Activated naive CD8-positive, alpha-beta T cell treated with anti-CD3 and anti-CD28 coated beads, Interleukin-2, amount 50 U/mL, for 16 hours (primary cell): ENCODE measurements around the gene PRRG4.
"Not testable (repeated sequence)": the region's sequence is repeated elsewhere in the genome, so short reads cannot be mapped to it uniquely, and the experiment has no call there.

Experiments
- DNase-seq: peaks from one replicate; pipeline ENCODE4 v3.0.0-alpha.2; 2020; ENCODE audit warnings: low read depth, low spot score

Gene PRRG4

DNA sequence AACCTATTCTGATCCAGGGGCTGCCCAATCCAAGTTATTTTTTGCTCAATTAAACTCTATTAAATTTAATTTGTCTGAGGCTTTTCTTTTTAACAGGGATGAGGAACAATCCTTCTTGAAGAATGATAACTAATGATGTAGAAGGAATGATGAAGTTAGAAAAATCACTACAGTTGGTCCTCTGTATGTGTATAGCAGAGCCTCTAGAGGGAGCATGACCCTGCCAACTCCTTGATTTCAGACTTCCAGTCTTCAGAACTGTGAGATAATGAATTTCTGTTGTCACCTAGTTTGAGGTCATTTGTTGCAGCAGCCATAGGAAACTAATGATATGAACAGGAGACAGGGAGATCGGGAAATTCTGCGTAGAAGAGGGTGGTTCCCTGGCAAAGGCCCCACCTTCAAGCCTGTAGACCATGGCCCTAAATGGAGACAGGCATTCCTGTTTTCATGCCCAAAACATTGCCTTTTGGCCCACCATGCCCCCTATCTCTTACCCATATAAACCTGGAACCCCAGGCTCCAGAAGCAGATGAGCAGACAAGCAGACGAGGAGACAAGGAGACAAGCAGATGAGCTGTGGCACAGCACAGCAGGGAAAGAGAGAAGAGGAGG, 55.1 kb downstream of the PRRG4 start:
- DNase-seq = no peak

DNA sequence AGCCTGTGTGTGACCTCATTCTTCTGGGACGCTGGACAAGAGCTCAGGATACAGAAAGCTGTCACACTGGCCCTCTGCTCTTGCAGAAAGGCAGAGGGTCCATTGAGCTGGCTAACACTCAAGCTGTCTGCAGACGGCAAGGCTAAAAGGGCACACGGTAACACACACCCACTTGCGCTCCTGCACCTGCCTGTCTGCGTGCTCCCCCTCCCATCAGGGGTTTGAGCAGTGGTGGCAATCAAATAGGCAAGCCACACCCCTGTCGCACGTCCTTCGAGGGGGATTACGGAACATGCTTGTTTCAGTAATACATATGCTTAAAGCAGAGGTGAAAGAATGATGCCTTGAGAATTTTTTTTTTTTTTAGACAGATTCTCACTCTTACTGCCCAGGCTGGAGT, 55.8 kb downstream of the PRRG4 start:
- DNase-seq = no peak

DNA sequence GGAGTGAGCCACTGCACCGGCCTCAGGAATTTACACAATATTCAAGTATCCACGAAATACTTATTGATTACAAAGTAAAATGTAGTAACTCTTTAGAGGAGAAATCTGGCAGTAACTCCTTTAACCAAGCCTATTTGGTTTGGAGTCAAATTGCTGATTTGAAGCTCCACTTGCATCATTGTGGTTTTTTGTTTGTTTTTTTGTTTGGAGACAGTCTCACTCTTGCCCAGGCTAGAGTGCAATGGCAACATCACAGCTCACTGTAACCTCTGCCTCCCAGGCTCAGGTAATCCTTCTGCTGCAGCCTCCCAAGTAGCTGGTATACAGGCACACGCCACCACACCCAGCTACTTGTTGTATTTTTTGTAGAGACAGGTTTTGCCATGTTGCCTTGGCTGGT, 56.5 kb downstream of the PRRG4 start:
- no peak for DNase-seq

DNA sequence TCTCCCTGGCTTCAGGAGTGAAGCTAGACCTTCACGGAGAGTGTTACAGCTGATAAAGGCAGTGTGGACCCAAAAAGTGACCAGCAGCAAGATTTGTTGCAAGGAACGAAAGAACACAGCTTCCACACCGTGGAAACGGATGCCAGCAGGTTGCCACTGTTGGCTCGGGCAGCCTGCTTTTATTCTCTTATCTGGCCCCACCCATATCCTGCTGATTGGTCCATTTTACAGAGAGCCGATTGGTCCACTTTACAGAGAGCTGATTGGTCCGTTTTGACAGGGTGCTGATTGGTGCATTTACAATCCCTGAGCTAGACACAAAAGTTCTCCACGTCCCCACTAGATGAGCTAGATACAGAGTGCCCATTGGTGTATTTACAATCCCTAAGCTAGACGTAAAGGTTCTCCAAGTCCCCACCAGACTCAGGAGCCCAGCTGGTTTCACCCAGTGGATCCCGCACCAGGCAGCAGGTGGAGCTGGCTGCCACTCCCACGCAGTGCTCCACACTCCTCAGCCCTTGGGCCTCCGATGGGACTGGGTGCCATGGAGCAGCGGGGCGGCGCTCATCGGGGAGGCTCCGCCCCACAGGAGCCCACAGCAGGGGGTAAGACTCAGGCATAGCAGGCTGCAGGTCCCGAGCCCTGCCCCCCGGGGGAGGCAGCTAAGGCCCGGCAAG, 58.1 kb downstream of the PRRG4 start:
- DNase-seq = not testable (repeated sequence)

DNA sequence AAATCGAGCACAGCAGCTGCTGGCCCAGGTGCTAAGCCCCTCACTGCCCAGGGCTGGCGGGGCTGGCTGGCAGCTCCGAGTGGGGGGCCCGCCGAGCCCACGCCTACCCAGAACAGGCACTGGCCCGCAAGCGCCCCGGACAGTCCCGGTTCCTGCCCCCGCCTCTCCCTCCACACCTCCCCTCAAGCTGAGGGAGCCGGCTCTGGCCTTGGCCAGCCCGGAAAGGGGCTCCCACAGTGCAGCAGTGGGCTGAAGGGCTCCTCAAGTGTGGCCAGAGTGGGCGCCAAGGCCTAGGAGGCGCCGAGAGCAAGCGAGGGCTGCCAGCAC, 58.6 kb downstream of the PRRG4 start:
- not testable (repeated sequence) for DNase-seq

DNA sequence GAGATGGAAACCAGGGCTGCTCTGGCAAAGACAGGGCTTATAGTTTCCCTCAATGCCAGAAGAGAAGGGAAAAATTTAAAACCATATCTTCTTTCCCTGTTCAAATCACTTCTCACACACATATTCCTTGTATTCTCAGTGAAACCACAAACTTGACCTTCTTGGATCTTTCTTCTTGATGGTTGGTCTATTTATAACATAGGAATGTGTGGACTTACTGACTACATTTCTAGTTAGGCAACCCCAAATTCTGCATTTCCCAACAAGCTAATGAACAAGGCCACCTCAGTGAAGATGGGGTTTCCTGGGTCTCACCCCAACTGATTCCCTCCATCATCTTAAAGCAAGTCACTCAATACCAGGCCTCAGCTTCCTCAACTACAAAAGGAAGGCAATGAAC, 59.1 kb downstream of the PRRG4 start:
- DNase-seq = no peak

DNA sequence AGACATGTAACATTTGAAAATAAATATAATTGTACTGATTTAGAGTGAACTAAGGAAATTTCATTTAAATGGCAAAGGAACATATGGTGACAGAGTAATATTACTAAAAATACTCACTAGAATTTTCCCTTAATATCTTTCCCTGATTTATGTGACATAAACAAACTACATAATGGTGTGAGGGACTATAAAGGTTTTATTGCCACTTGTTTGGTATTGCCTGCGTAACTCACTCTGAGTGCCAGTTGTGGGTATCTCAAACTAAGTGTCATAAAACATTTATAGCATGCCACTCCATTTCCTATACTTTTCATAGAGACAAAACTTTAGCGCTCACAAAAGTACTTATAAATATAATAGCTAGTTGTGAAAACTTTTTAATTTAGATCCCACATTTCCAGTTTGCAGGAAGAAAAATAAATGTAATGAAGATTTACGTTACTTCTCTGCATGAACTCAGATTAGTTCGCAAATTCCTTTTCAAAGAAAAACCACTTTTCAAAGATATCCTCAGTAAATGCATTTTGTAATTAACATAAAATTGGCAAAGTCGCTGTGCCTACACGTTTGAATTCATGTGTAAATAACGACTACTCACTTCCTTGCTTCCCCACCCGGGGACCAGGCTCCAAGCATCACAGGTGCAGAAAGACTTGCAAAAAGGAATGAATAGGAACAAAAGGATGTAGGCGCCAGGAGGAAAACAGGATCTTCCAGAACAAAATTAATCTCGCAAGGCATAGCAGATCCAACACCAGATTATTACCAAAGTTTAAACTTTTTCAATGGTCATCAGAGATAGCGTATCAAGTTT, 61.3 kb downstream of the PRRG4 start:
- DNase-seq = no peak

DNA sequence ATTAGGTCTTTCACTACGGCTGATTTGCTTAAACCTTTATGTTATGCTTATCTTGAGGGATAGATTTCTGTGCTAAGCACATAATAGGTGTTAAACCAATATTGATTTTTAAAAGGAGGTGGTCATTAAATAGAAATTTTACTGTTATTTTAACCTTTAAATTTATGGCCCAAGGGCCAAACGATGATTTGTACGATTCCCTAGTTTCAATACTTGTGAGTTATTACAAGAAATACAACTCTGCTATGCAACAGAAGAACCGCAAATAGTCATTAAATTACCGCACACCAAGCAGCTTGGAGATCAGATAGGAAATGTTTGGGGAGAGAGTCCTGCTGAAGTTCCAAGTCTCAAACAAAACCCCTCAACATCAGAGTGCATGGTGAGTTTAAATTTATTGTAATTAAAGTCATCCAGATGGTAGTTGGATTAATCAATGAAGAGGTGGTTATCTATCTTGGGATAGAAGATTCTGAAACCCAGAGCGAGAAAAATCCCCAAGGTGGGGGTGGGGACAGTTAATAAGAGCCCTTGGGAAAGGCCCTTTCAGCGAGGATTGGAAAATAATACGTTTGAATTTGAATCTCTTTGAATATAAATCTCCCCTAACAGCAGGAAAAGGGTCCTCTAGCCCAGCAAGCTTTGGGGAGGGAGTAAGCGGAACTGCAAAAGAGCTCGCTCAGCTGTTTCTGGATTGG, 62.1 kb downstream of the PRRG4 start:
- no peak for DNase-seq

DNA sequence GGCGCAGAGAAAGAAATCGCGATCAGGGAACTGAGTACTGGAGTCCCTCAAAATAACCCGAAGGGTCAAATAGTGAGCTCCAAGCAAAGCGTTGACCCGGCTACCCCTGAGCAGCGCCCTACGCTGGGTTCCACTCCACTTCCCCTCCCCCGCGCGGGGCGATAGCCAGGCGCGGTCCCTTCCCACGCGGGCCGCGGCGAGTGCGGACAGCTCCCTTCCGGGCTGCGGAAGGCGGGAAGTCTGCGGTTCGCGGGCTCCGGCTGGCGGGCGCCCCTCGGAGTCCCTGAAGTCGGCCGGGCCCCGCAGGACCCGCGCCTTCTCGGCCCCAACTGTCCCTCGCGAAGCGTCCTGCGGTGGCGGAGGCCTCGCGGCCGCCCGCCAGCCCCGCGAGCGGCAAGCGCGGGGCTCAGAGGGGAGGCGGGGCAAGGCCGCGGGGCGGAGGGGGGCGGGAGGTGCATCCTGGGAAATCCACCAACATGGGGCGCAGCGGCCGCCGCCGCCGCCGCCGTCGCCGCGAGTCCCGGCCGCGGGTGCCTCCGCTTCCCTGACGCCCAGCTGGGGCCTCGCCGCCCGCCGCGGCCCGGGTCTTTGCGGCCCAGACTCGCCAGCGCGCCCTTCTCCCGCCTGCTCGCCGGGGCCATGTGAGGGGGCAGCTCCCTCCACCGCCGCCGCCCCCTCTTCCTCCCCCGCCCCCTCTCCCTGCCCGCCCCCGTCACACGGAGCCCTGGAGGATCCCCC, 62.8 kb downstream of the PRRG4 start, which contains the start of gene QSER1:
QSER1 (plus strand) TSS at position 457 of the 738 bp plus-strand sequence. CDS start 315 bp downstream, outside the sequence.
- DNase-seq = peak; percentile 49

DNA sequence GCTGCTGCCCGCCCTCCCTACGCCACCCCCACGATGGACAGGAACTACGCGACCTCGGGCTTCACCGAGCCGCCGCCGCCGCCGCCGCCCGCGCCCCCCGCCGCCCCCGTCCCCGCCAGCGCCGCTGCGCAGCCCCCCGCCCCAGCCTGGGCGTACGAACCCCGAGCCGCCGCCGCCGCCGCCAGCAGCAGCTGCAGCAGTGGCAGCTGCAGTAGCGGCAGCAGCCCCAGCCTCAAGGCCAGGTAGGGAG, 63.3 kb downstream of the PRRG4 start:
- DNase-seq = peak; percentile 9

DNA sequence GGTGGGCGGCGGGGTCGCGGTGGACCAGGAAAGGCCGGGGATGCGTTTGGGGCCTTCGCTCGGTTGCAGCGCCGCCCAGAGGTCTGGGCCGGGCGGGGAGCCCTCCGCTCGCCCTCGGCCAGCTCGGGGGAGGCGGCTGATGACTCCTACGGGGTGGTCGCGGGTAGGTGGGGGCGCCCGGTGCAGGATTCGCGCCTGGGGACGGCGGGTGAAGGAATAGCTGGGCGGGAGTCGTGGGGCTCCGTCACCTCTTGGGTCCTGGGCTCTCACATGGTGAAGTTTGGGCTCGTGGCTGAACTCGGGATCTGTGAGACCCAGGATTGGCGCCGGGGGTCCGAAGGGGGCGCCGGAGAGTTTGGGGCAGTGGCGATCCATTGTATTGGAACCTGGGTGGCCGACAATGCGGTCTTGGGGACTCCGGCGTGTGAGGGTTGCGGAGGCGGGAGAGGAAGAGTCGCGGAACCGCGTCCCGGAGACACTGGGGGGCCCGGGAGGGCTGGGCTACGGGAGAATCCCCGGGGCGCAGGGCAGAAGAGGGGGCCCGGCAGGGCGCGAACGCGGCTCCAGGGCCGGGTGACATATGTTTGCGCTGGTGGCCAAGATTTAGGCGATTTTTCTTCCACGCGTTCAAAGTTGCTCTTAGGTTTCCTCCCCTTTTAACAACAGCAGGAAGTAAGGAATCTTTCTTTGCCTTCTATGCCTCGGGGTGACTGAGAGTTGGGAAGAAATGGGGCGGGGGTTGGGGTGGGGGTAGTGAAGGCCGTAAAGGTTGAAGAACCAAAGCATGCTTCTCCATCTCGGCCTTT, 63.8 kb downstream of the PRRG4 start:
- DNase-seq = peak; percentile 24

DNA sequence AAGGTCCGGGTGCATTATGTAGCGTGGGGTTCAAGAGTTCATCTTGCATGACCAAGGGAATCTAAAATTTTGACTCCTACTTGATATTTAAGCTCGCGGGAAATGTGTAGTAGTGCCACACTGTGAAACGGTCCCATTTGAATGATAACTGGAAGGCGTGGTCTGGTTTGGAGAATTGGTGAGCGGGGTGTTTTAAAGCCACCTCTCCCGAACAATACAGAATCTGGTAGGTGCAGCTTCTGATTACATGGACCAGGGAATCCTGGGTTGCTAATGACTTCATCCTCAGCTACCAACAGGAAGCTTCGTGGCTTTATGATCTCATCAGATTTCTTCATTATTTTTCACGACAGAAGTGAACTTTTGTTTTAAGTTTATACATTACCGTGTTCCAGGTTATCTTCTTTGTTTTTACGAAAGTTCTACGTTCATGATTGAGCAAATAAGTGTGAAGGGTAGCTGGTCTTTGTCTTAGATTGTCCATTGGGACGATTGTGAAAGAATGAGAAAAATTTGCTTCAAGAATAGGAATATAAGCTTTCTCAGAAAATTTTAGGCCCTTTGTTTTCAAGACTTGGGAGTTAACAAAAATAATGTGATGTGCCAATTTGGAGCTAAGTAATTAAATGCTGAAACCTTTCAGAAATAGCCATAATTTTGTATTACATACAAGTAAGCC, 64.6 kb downstream of the PRRG4 start:
- DNase-seq = no peak

DNA sequence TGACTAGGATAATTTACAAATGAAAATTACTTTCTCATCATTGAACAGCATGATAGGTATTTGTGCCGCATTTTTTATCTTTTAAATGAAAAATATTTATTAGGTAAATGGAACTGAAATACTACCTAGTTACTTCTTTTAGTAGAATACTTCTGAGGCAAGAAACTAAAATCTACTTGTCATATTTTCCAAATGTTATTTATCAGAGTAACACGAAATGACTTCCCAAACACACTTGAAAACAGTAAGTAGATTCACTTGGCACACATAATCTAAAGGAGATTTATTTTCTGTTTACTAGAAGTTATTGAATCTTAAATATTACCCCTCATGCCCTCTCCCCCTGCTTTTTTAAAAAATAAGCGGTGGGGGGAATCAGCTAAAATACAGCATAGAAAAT, 65.2 kb downstream of the PRRG4 start:
- DNase-seq = no peak

DNA sequence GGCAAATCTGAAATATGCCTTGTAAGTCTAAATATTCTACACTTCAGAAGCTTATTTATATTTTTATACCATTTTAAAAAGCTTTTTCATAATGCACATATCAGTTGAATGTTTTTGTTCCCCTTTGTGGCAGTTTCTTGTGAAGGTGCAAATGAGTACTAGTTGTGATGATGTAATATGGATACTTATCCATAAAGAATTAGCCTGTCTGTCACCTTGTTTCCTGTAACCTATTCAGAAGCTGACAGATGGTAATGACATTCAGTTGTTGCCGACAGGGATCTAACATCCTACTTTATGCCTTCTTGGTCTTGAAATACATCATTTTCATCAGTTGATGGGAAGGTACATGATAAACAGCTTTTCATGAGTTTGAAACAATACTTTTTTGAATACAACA, 65.7 kb downstream of the PRRG4 start:
- DNase-seq = no peak

DNA sequence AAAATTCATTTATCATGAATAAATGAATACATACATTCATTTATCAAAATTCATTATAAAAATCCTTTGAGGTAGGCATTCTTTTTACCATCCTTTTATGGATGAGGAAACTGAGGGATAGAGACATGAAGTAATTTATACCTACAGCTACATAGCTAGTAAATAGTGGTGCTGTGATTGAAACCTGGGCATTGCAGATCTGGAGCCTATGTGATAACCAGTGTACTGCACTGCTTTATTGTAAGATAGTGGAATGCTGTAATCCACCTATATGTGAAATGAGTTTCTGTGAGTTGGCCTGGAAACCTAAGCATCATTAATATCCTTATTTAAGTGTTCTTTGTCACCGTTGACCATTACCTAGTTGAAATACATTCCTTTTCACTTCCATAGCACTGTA, 67.4 kb downstream of the PRRG4 start:
- DNase-seq = no peak

DNA sequence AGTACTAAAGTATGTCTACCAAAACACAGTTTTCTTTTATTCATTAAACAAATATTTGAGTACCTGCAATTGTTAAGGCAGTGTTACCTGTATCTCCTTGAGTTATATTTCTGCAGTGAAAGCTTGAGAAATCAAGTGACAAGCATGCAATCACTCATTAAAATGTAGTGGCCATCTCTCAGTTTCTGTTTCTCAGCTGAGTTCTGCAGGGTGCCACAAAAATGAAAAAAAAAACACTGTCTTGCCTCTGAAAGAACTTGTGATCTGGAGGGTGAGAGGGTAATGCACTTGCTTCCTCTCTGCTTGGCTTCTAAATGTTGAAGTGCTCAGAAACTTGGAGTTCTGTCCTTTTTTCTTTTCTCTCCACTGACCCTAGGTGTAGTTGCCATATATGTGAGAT, 69.7 kb downstream of the PRRG4 start:
- DNase-seq = no peak

DNA sequence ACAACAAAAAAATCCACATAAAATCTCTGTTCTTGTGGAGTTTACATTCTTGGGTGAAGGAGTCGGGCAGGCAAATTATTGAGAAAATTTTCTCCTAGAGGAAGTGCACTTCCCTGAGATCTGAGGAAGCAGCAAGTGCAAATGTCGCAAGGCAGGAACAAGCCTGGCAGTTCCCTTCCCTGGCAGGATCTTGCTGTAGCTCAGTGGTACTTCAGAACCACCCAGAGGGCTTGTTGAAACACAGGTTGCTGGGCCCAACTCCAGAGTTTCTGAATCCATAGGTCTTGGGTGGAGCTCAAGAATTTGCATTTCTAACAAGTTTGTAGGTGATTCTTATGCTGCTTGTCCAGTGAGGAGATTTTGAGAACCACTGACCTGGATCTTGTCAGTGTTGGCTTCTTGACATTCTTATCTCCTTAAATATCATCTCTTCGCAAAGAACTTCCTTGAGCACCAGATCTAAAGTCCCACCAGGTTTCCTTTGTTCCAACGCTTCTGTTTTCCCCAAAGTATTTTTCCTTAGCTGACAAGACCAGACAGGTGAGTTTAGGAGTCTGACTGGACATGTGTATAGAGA, 72.5 kb downstream of the PRRG4 start:
- no peak for DNase-seq

DNA sequence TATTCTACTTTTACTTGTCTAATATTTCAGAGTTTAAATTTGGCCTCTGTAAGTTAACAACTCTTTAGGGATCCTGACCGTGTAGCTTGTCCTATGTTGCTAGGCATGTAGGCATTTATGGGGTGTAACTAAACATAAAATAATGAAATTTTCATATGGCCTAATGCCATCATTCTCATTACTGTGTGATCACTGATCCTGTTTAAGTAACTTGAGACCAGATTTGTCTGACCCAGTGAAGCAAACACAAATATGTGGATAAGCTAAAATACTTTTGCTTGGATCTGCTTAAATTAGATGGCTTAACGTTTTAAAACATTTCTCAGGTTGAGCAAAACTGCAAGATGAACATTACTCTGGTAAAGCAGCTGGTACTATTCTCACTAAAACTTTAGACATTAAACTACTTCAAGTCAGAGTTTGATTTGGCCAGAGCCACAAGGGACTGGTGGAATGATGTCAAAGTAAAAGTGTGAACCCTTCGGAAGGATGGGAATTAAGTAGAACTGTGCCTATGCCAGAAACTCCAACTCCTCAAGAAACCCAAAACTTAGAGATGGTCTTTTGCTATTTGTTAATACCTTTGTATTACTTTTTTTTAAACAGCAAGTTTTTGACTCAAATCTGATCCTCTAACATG, 75.4 kb downstream of the PRRG4 start:
- no peak for DNase-seq
